GM12891 (cell line): ENCODE measurements around the gene PCDH15.
"Not testable (repeated sequence)": the region's sequence is repeated elsewhere in the genome, so short reads cannot be mapped to it uniquely, and the experiment has no call there.

Source experiments
- DNase-seq: peaks from one replicate; pipeline ENCODE4 v3.0.0; 2011; ENCODE audit warnings: low spot score; ENCODE audit not compliant: insufficient read length
- FAIRE-seq: peaks from 2 replicates; lab custom pipeline; 2011; peaks lifted over from hg19 to GRCh38; lab: Jason Lieb, UNC
- PAX5 ChIP-seq: IDR thresholded peaks from 2 replicates; pipeline ENCODE4 v1.6.1; 2011; ENCODE audit warnings: low read length, moderate library complexity, mild to moderate bottlenecking; ENCODE audit not compliant: insufficient read depth, severe bottlenecking
- POLR2A ChIP-seq: IDR thresholded peaks from 2 replicates; pipeline ENCODE4 v1.6.1; 2011; ENCODE audit warnings: low read depth, low read length, control low read depth
- POLR2AphosphoS5 ChIP-seq: IDR thresholded peaks from 2 replicates; pipeline ENCODE4 v1.6.1; 2011; ENCODE audit warnings: low read depth, low read length, control low read depth
- POU2F2 ChIP-seq: IDR thresholded peaks from 2 replicates; pipeline ENCODE4 v1.6.1; 2011; ENCODE audit warnings: low read depth, mild to moderate bottlenecking, control low read depth, low read length, moderate library complexity
- SPI1 ChIP-seq: IDR thresholded peaks from 2 replicates; pipeline ENCODE4 v1.6.1; 2011; ENCODE audit warnings: low read depth, low read length, control low read depth
- TAF1 ChIP-seq: IDR thresholded peaks from 2 replicates; pipeline ENCODE4 v1.6.1; 2011; ENCODE audit warnings: low read depth, low read length, control low read depth

Gene PCDH15

GRCh38 chr10:54594289-54594688 is 206.7 kb downstream of the PCDH15 start:
- DNase-seq (no peak), FAIRE-seq (no peak)
- TF ChIP-seq TAF1 (no peak), SPI1 (no peak), POLR2A (no peak), POLR2AphosphoS5 (no peak)

GRCh38 chr10:54587971-54588370 is 213.1 kb downstream of the PCDH15 start:
- DNase-seq (no peak), FAIRE-seq (no peak)
- TF ChIP-seq POLR2AphosphoS5 (no peak), SPI1 (no peak), PAX5 (no peak), POU2F2 (no peak), TAF1 (no peak), POLR2A (no peak)

DNA sequence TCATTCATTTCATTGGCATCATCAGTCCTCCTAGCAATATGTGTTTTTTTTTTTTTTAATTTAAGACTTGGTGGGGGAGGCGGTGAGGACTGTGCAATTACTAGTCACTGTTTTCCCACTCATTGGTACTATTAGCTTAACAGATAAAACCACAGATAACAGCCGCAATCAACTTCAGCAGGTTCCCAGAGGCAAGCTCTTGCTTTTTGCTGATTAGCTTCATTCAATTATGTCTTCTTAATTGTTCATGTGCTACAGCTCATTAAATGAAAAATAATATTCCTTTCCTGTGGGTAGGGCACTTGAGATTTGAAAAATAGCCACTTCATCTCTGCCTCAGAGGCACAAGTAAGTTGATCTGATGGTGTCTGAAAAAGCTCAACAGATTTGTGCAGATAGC is 215.5 kb downstream of the PCDH15 start:
- DNase-seq (no peak), FAIRE-seq (no peak)
- no peak for TF ChIP-seq PAX5
- TF ChIP-seq POLR2AphosphoS5: no peak
- no peak for TF ChIP-seq POLR2A
- TF ChIP-seq SPI1: no peak
- no peak for TF ChIP-seq TAF1
- no peak for TF ChIP-seq POU2F2

DNA sequence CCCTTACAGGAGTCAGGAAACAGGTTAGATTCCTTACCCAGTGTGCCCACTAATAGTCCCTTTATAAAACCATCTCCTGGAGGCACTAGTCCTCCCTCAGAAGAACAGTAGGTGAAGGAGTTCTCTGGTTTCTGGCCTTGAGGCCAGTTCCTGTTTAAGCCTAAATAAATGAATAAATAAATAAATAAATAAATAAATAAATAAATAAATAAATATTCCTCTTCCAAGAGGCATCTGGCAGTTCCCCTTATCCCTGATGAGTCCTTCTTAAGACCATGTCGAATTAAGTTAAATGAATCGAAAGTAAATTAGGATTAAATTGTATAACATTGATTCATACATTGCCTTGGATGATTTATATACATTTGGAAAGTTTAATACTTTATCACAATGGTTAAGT is 223.3 kb downstream of the PCDH15 start:
- DNase-seq (no peak), FAIRE-seq (no peak)
- no peak for TF ChIP-seq PAX5
- TF ChIP-seq POLR2A: no peak
- TF ChIP-seq POLR2AphosphoS5: no peak
- no peak for TF ChIP-seq POU2F2
- TF ChIP-seq SPI1: no peak
- TF ChIP-seq TAF1: no peak

- TF ChIP-seq POLR2A (no peak), PAX5 (no peak), POLR2AphosphoS5 (no peak), TAF1 (no peak), POU2F2 (no peak), SPI1 (no peak)
- DNase-seq (no peak), FAIRE-seq (no peak)
These were observed 224.5 kb downstream of the PCDH15 start for GRCh38 chr10:54576541-54576940.

DNA sequence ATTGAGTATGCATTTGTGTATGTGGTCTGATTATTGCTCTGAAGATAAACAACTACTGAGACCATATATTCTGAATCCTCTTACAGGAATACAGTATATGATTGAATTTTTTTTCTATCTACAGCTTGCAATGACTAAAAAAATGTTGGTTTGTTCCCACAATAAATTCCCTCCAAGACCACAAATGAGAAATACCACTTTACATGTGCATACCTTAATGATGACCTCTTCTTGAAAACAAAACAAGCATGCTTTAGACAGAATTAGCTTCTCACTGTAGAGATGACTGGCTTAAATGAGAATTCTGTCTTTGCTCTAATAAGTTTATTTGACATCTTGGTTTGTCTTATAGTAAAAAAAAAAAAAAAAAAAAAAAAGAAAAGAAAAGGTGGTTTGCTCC is 241.5 kb downstream of the PCDH15 start:
- FAIRE-seq (no peak), DNase-seq (no peak)
- no peak for TF ChIP-seq POU2F2
- no peak for TF ChIP-seq TAF1
- no peak for TF ChIP-seq SPI1
- no peak for TF ChIP-seq POLR2A
- TF ChIP-seq POLR2AphosphoS5: no peak
- no peak for TF ChIP-seq PAX5

- TF ChIP-seq TAF1 (no peak), POLR2A (no peak), POLR2AphosphoS5 (no peak), POU2F2 (no peak), SPI1 (no peak)
- DNase-seq: no peak
- FAIRE-seq: no peak
These were observed 247.0 kb downstream of the PCDH15 start for GRCh38 chr10:54554028-54554427.

DNA sequence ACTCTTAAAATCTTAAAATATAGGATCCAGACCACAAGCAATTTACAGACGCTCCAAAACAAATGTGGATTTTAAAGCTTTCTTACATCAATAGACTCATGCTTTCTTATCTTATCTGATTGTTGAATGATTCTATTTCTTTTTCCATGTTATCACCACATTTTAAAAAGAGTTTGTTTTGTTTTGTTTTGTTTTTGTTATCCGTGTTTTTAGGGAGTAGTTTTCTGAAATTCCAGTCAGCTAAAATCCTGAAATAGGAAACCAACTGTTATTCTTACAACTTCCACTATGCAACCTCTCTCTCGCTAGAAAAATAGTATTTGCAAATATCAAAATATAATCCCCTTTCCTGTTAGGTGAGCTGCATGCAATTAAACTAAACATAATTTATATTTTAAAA is 251.0 kb downstream of the PCDH15 start:
- no peak for FAIRE-seq
- no peak for TF ChIP-seq POLR2AphosphoS5
- TF ChIP-seq TAF1: no peak
- no peak for TF ChIP-seq PAX5
- no peak for TF ChIP-seq SPI1
- no peak for TF ChIP-seq POLR2A
- no peak for TF ChIP-seq POU2F2
- no peak for DNase-seq

DNA sequence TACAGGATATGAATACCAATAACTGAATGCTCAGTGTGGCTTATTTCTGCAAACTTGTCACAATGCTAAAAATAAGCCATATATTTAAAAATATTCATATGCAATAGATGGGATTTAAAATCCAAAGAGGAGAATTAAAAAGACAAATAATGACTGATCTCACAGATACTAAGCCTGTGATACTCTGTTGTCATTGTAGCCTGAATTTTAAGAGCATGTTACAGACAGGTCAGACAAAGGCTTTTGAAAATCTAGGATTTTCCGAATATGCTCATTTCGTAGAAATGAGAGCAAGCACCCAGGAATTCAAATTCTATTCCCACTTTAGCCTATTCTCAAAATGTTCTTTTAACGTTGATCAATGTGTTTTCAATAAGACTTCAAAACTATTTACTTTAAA is 269.7 kb downstream of the PCDH15 start:
- TF ChIP-seq POLR2A: no peak
- TF ChIP-seq POU2F2: no peak
- TF ChIP-seq PAX5: no peak
- no peak for TF ChIP-seq POLR2AphosphoS5
- TF ChIP-seq TAF1: no peak
- no peak for TF ChIP-seq SPI1
- FAIRE-seq (no peak), DNase-seq (no peak)

DNA sequence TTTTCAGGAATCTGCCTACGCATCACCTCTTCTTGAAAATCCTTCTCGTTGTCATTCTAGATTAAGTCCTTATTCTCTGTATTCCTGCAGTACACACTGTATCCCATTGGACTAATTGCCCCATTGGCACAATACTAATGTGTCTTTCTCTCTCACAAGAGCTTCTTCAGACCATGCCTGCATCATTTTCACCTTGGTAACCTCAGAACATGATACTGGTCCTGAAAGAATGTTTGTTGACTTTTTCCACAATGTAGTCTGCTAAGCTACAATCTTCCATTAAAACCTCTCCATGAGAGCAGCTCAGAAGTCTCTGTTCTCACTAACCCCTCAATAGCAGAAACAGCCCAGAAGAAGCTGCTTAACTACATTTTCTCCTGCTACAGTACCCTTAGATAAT is 270.7 kb downstream of the PCDH15 start:
- FAIRE-seq: no peak
- TF ChIP-seq PAX5 (no peak), POLR2AphosphoS5 (no peak), POU2F2 (no peak), SPI1 (no peak), POLR2A (no peak), TAF1 (no peak)
- no peak for DNase-seq

- no peak for FAIRE-seq
- no peak for DNase-seq
- TF ChIP-seq POU2F2 (no peak), POLR2A (no peak), PAX5 (no peak)
These were observed 275.2 kb downstream of the PCDH15 start for GRCh38 chr10:54525816-54526215.

GRCh38 chr10:54515244-54515643 is 285.8 kb downstream of the PCDH15 start:
- DNase-seq, FAIRE-seq: not testable (repeated sequence)
